ENCODE data around the gene SPIB.

GRCh38 chr19:50410109-50410508 is 8.6 kb upstream of the SPIB start:
- TF ChIP-seq CTCF (conservative IDR thresholded peaks at IDR 0.05; ENCODE audit: low read depth in 2 of 2) (no peak), EZH2 (IDR thresholded peaks at IDR 0.05; ENCODE audit: low read depth, unreplicated experiment) (no peak), CREB1 (CRISPR knock-in tag; IDR thresholded peaks at IDR 0.05; ENCODE audit: low read depth) (no peak), ZNF331 (CRISPR knock-in tag; IDR thresholded peaks at IDR 0.05; ENCODE audit: low read depth) (no peak), POLR2AphosphoS5 (IDR thresholded peaks at IDR 0.05; ENCODE audit: low read depth) (no peak), STAT1 (IDR thresholded peaks at IDR 0.05; ENCODE audit: unreplicated experiment) (no peak), JUNB (IDR thresholded peaks at IDR 0.05; ENCODE audit: unreplicated experiment) (no peak), EZH2phosphoT487 (IDR thresholded peaks at IDR 0.05; ENCODE audit: unreplicated experiment) (no peak), ZNF462 (CRISPR knock-in tag; IDR thresholded peaks at IDR 0.05) (no peak), ETS1 (IDR thresholded peaks at IDR 0.05) (no peak), NANOG (IDR thresholded peaks at IDR 0.05; ENCODE audit: borderline replicate concordance) (no peak)
- TF ChIP-seq, protein P1, sequence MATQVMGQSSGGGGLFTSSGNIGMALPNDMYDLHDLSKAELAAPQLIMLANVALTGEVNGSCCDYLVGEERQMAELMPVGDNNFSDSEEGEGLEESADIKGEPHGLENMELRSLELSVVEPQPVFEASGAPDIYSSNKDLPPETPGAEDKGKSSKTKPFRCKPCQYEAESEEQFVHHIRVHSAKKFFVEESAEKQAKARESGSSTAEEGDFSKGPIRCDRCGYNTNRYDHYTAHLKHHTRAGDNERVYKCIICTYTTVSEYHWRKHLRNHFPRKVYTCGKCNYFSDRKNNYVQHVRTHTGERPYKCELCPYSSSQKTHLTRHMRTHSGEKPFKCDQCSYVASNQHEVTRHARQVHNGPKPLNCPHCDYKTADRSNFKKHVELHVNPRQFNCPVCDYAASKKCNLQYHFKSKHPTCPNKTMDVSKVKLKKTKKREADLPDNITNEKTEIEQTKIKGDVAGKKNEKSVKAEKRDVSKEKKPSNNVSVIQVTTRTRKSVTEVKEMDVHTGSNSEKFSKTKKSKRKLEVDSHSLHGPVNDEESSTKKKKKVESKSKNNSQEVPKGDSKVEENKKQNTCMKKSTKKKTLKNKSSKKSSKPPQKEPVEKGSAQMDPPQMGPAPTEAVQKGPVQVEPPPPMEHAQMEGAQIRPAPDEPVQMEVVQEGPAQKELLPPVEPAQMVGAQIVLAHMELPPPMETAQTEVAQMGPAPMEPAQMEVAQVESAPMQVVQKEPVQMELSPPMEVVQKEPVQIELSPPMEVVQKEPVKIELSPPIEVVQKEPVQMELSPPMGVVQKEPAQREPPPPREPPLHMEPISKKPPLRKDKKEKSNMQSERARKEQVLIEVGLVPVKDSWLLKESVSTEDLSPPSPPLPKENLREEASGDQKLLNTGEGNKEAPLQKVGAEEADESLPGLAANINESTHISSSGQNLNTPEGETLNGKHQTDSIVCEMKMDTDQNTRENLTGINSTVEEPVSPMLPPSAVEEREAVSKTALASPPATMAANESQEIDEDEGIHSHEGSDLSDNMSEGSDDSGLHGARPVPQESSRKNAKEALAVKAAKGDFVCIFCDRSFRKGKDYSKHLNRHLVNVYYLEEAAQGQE (IDR thresholded peaks at IDR 0.05; ENCODE audit: unreplicated experiment), result no peak
